ENCODE data around the gene TIMM17A.

TIMM17A gene

GRCh38 chr1:201928266-201928665 lies 27.0 kb upstream of the TIMM17A start:
- no peaks in the 10 kb centered on the region for H4K20me1 ChIP-seq (ENCODE audit: insufficient read depth, low read length)
- H3K27ac ChIP-seq (ENCODE audit: low read length), result no peak overlapping the region
- no peak overlapping the region for H2AFZ ChIP-seq (ENCODE audit: low read depth, low read length)
- TF ChIP-seq EZH2 (IDR thresholded peaks at IDR 0.05; ENCODE audit: borderline replicate concordance, low read depth, low read length, severe bottlenecking), result no peak
- TF ChIP-seq CTCF (IDR thresholded peaks at IDR 0.05; ENCODE audit: borderline replicate concordance, extremely low read depth, low read length, poor library complexity, severe bottlenecking), result no peak
- H3K27me3 ChIP-seq (ENCODE audit: insufficient read depth, low read length, poor library complexity), result peaks cover 12% of the 10 kb centered on the region
- H3K4me1 ChIP-seq (ENCODE audit: insufficient read depth, low read length), result no peaks in the 10 kb centered on the region
- H3K4me3 ChIP-seq (ENCODE audit: low read depth in 1 of 2, low read length in 2 of 2), result no peak overlapping the region
- H3K79me2 ChIP-seq (ENCODE audit: insufficient read depth, low read length), result no peaks in the 10 kb centered on the region
- H3K9me3 ChIP-seq (ENCODE audit: insufficient read depth, low read length, severe bottlenecking), result no peaks in the 10 kb centered on the region
- no peak for ATAC-seq (ENCODE audit: insufficient read depth, low read depth)
- no peak overlapping the region for H3K4me2 ChIP-seq (ENCODE audit: insufficient read depth, low read length)
- H3K9ac ChIP-seq (ENCODE audit: low read depth, low read length), result no peak overlapping the region
- no peaks in the 10 kb centered on the region for H3K36me3 ChIP-seq (ENCODE audit: insufficient read depth, low read length)
- no peak for DNase-seq

GRCh38 chr1:201930137-201930536 lies 25.2 kb upstream of the TIMM17A start:
- Histone ChIP-seq H3K36me3 (ENCODE audit: insufficient read depth, low read length) (no peaks in the 10 kb centered on the region), H2AFZ (ENCODE audit: low read depth, low read length) (no peak overlapping the region), H3K9ac (ENCODE audit: low read depth, low read length) (no peak overlapping the region), H3K79me2 (ENCODE audit: insufficient read depth, low read length) (no peaks in the 10 kb centered on the region), H3K4me1 (ENCODE audit: insufficient read depth, low read length) (no peaks in the 10 kb centered on the region), H3K4me3 (ENCODE audit: low read depth in 1 of 2, low read length in 2 of 2) (no peak overlapping the region), H3K4me2 (ENCODE audit: insufficient read depth, low read length) (no peak overlapping the region), H3K27ac (ENCODE audit: low read length) (no peak overlapping the region), H3K9me3 (ENCODE audit: insufficient read depth, low read length, severe bottlenecking) (no peaks in the 10 kb centered on the region), H3K27me3 (ENCODE audit: insufficient read depth, low read length, poor library complexity) (peaks cover 19% of the 10 kb centered on the region), H4K20me1 (ENCODE audit: insufficient read depth, low read length) (no peaks in the 10 kb centered on the region)
- DNase-seq (no peak), ATAC-seq (ENCODE audit: insufficient read depth, low read depth) (no peak)
- no peak for TF ChIP-seq EZH2 (IDR thresholded peaks at IDR 0.05; ENCODE audit: borderline replicate concordance, low read depth, low read length, severe bottlenecking)
- no peak for TF ChIP-seq CTCF (IDR thresholded peaks at IDR 0.05; ENCODE audit: borderline replicate concordance, extremely low read depth, low read length, poor library complexity, severe bottlenecking)

- Histone ChIP-seq H3K9me3 (ENCODE audit: insufficient read depth, low read length, severe bottlenecking) (no peaks in the 10 kb centered on the region), H3K4me2 (ENCODE audit: insufficient read depth, low read length) (no peak overlapping the region), H4K20me1 (ENCODE audit: insufficient read depth, low read length) (no peaks in the 10 kb centered on the region), H3K4me3 (ENCODE audit: low read depth in 1 of 2, low read length in 2 of 2) (no peak overlapping the region), H3K27me3 (ENCODE audit: insufficient read depth, low read length, poor library complexity) (peaks cover 19% of the 10 kb centered on the region), H3K79me2 (ENCODE audit: insufficient read depth, low read length) (no peaks in the 10 kb centered on the region), H3K36me3 (ENCODE audit: insufficient read depth, low read length) (no peaks in the 10 kb centered on the region), H3K9ac (ENCODE audit: low read depth, low read length) (no peak overlapping the region), H2AFZ (ENCODE audit: low read depth, low read length) (no peak overlapping the region), H3K27ac (ENCODE audit: low read length) (no peak overlapping the region), H3K4me1 (ENCODE audit: insufficient read depth, low read length) (no peaks in the 10 kb centered on the region)
- TF ChIP-seq CTCF (IDR thresholded peaks at IDR 0.05; ENCODE audit: borderline replicate concordance, extremely low read depth, low read length, poor library complexity, severe bottlenecking) (no peak), EZH2 (IDR thresholded peaks at IDR 0.05; ENCODE audit: borderline replicate concordance, low read depth, low read length, severe bottlenecking) (no peak)
- no peak for ATAC-seq (ENCODE audit: insufficient read depth, low read depth)
- no peak for DNase-seq
Observed at GRCh38 chr1:201930803-201931202, 24.5 kb upstream of the TIMM17A start.
